H1 (cell line): ENCODE data around the gene SMAD1. TPM values are rescaled to one million over a fixed set of nuclear protein-coding genes. Genes with fewer than 3 reads are reported as not detected.

ENCODE experiments used
- CTCF ChIA-PET: fragments of 300-600 bp; sonication (Branson Sonifier 250); formaldehyde crosslinking; loops from one replicate; lab custom pipeline; 2021; ENCODE audit not compliant: partially characterized antibody; lab: Charles Lee
- POLR2A ChIA-PET: fragments of 300-600 bp; sonication (Branson Sonifier 250); formaldehyde crosslinking; loops from one replicate; lab custom pipeline; 2021; ENCODE audit warnings: inconsistent platforms; ENCODE audit not compliant: partially characterized antibody; lab: Charles Lee
- DNase-seq, 2 experiments: peaks; one replicate each; pipeline versions ENCODE4 v3.0.0 to v3.0.0-alpha.2; 2010 to 2022; ENCODE audit warnings: low spot score in 2 of 2, low read depth in 1 of 2, mixed read lengths in 1 of 2
- FAIRE-seq: peaks from 2 replicates; lab custom pipeline; 2011; peaks lifted over from hg19 to GRCh38; lab: Jason Lieb, UNC
- H2AFZ ChIP-seq: 2 replicates; pipeline ENCODE4 v1.8.1; 2012; ENCODE audit warnings: low read length, inconsistent platforms
- H2AK5ac ChIP-seq: 2 replicates; pipeline ENCODE4 v1.6.1; 2013; ENCODE audit warnings: low read depth, low read length
- H2BK120ac ChIP-seq: replicated peaks from 2 replicates; pipeline ENCODE3; 2013; ENCODE audit warnings: low read depth, low read length, inconsistent platforms
- H2BK12ac ChIP-seq: 2 replicates; pipeline ENCODE4 v1.6.1; 2013; ENCODE audit warnings: low read depth, low read length
- H2BK15ac ChIP-seq: 2 replicates; pipeline ENCODE4 v1.6.1; 2013; ENCODE audit warnings: low read length
- H2BK20ac ChIP-seq: 2 replicates; pipeline ENCODE4 v1.6.1; 2013; ENCODE audit warnings: low read length
- H2BK5ac ChIP-seq: 2 replicates; pipeline ENCODE4 v1.6.1; 2013; ENCODE audit warnings: low read depth, low read length
- H3K14ac ChIP-seq: 2 replicates; pipeline ENCODE4 v1.6.1; 2013; ENCODE audit warnings: inconsistent platforms; ENCODE audit not compliant: insufficient read length
- H3K18ac ChIP-seq: 2 replicates; pipeline ENCODE4 v1.6.1; 2013; ENCODE audit warnings: low read length; ENCODE audit errors: extremely low read depth
- H3K23ac ChIP-seq: 2 replicates; pipeline ENCODE4 v1.6.1; 2013; ENCODE audit warnings: inconsistent platforms; ENCODE audit not compliant: insufficient read length
- H3K23me2 ChIP-seq: 2 replicates; pipeline ENCODE4 v1.6.1; 2013; ENCODE audit warnings: low read depth, low read length
- H3K27ac ChIP-seq: 2 replicates; pipeline ENCODE4 v1.6.1; 2011; ENCODE audit warnings: low read depth, low read length, inconsistent platforms
- H3K27me3 ChIP-seq, 4 experiments: replicated peaks in 1 of 4; 1 replicate in 1 of 4; 2 replicates in 3 of 4; pipeline versions ENCODE4 v1.6.1 to v1.8.1; 2011 to 2013; ENCODE audit warnings: low read length in 3 of 4, mild to moderate bottlenecking in 3 of 4, inconsistent platforms in 2 of 4, mixed read lengths in 2 of 4, moderate library complexity in 1 of 4; ENCODE audit not compliant: control insufficient read depth in 3 of 4, insufficient read depth in 3 of 4; ENCODE audit errors: extremely low read depth in 1 of 4
- H3K36me3 ChIP-seq, 4 experiments: 2 replicates each; pipeline versions ENCODE4 v1.6.1 to v1.8.1; 2011 to 2013; ENCODE audit warnings: mild to moderate bottlenecking in 4 of 4, low read length in 3 of 4, moderate library complexity in 2 of 4, control low read depth in 1 of 4, inconsistent platforms in 1 of 4; ENCODE audit not compliant: insufficient read depth in 4 of 4, control insufficient read depth in 2 of 4
- H3K4ac ChIP-seq: replicated peaks from 2 replicates; pipeline ENCODE3; 2013; ENCODE audit warnings: low read length, low read depth, mixed read lengths, inconsistent platforms; ENCODE audit not compliant: insufficient read length
- H3K4me1 ChIP-seq, 4 experiments: replicated peaks in 1 of 4; 1 replicate in 1 of 4; 2 replicates in 3 of 4; pipeline versions ENCODE4 v1.6.1 to v1.8.1; 2011 to 2013; ENCODE audit warnings: low read length in 3 of 4, inconsistent platforms in 2 of 4, mixed read lengths in 1 of 4; ENCODE audit not compliant: insufficient read depth in 4 of 4, control insufficient read depth in 3 of 4
- H3K4me2 ChIP-seq, 2 experiments: 2 replicates each; pipeline versions ENCODE4 v1.6.1 to v1.8.1; 2011 to 2013; ENCODE audit warnings: low read depth in 2 of 2, low read length in 2 of 2, control low read depth in 1 of 2, inconsistent platforms in 1 of 2, mild to moderate bottlenecking in 1 of 2; ENCODE audit not compliant: insufficient read depth in 1 of 2
- H3K4me3 ChIP-seq, 4 experiments: fragments of 200-600, 300-600 bp in 1 of 4; sonication (generic), shearing (Covaris generic), sonication (Bioruptor Twin) in 1 of 4; 2 replicates each; pipeline versions ENCODE4 v1.5.1 to v1.8.1; 2011 to 2016; ENCODE audit warnings: low read length in 4 of 4, low read depth in 3 of 4, control low read depth in 2 of 4, inconsistent platforms in 2 of 4, mild to moderate bottlenecking in 2 of 4, mixed read lengths in 1 of 4, moderate library complexity in 1 of 4; ENCODE audit not compliant: insufficient read depth in 2 of 4; ENCODE audit errors: extremely low read depth in 1 of 4
- H3K56ac ChIP-seq: replicated peaks from 2 replicates; pipeline ENCODE3; 2013; ENCODE audit warnings: low read depth, mild to moderate bottlenecking, mixed read lengths, low read length, inconsistent platforms; ENCODE audit not compliant: insufficient read length
- H3K79me1 ChIP-seq: 2 replicates; pipeline ENCODE4 v1.6.1; 2013; ENCODE audit warnings: low read depth, low read length, control low read depth
- H3K79me2 ChIP-seq, 2 experiments: 2 replicates each; pipeline versions ENCODE4 v1.6.1 to v1.8.1; 2012 to 2013; ENCODE audit warnings: low read length in 2 of 2, mild to moderate bottlenecking in 2 of 2, inconsistent platforms in 1 of 2; ENCODE audit not compliant: insufficient read depth in 2 of 2, control insufficient read depth in 1 of 2
- H3K9ac ChIP-seq, 4 experiments: replicated peaks in 1 of 4; 1 replicate in 1 of 4; 2 replicates in 3 of 4; pipeline versions ENCODE4 v1.6.1 to v1.8.1; 2011 to 2013; ENCODE audit warnings: low read depth in 3 of 4, low read length in 3 of 4, control low read depth in 2 of 4, mild to moderate bottlenecking in 2 of 4, moderate library complexity in 2 of 4, inconsistent platforms in 1 of 4; ENCODE audit errors: extremely low read depth in 1 of 4
- H3K9me3 ChIP-seq, 2 experiments: 2 replicates each; pipeline versions ENCODE4 v1.6.1 to v1.8.1; 2012 to 2013; ENCODE audit warnings: mild to moderate bottlenecking in 2 of 2, moderate library complexity in 2 of 2, control low read depth in 1 of 2, inconsistent platforms in 1 of 2, low read depth in 1 of 2, low read length in 1 of 2, mixed read lengths in 1 of 2; ENCODE audit not compliant: insufficient read depth in 2 of 2
- H4K20me1 ChIP-seq, 2 experiments: replicated peaks in 1 of 2; 2 replicates each; pipeline versions ENCODE3 to v1.8.1; 2011 to 2013; ENCODE audit warnings: inconsistent platforms in 2 of 2, low read length in 2 of 2, mild to moderate bottlenecking in 1 of 2; ENCODE audit not compliant: insufficient read depth in 2 of 2, control insufficient read depth in 1 of 2
- H4K5ac ChIP-seq: 2 replicates; pipeline ENCODE4 v1.6.1; 2013; ENCODE audit warnings: low read length, low read depth, mixed read lengths, inconsistent platforms; ENCODE audit not compliant: insufficient read length
- H4K8ac ChIP-seq: 2 replicates; pipeline ENCODE4 v1.8.0; 2013; ENCODE audit warnings: mild to moderate bottlenecking, moderate library complexity, low read length, inconsistent platforms; ENCODE audit not compliant: insufficient read depth; ENCODE audit errors: extremely low read depth
- H4K91ac ChIP-seq: replicated peaks from 2 replicates; pipeline ENCODE3; 2013; ENCODE audit warnings: low read length, mixed read lengths, inconsistent platforms; ENCODE audit not compliant: insufficient read length
- EP300 ChIP-seq, 2 experiments: IDR thresholded peaks; 1 replicate in 1 of 2; 2 replicates in 1 of 2; pipeline ENCODE4 v1.6.1; 2011 to 2012; ENCODE audit warnings: low read depth in 2 of 2, low read length in 2 of 2, mild to moderate bottlenecking in 2 of 2, borderline replicate concordance in 1 of 2, inconsistent platforms in 1 of 2, moderate library complexity in 1 of 2
- GTF2F1 ChIP-seq: IDR thresholded peaks from 2 replicates; pipeline ENCODE4 v1.6.1; 2012; ENCODE audit warnings: low read depth, low read length, improper control_type of control experiment, borderline replicate concordance
- JUND ChIP-seq: IDR thresholded peaks from 2 replicates; pipeline ENCODE4 v1.6.1; 2011; ENCODE audit warnings: mild to moderate bottlenecking, improper control_type of control experiment, low read length
- KDM4A ChIP-seq: IDR thresholded peaks from one replicate; pipeline ENCODE4 v1.7.1; 2012; ENCODE audit warnings: low read depth, mild to moderate bottlenecking, moderate library complexity, low read length, inconsistent platforms; ENCODE audit not compliant: severe bottlenecking
- NRF1 ChIP-seq: IDR thresholded peaks from 2 replicates; pipeline ENCODE4 v1.6.1; 2011; ENCODE audit warnings: mild to moderate bottlenecking, low read depth, low read length, improper control_type of control experiment
- PHF8 ChIP-seq: fragments of 200-600 bp; sonication (generic); conservative IDR thresholded peaks from 2 replicates; pipeline ENCODE4 v1.7.1; 2012; ENCODE audit warnings: low read depth, mild to moderate bottlenecking, inconsistent platforms, low read length, moderate library complexity
- RFX5 ChIP-seq: IDR thresholded peaks from 2 replicates; pipeline ENCODE4 v1.6.1; 2011; ENCODE audit warnings: low read depth, low read length, improper control_type of control experiment, borderline replicate concordance
- SIRT6 ChIP-seq: IDR thresholded peaks from one replicate; pipeline ENCODE4 v1.7.1; 2012; ENCODE audit warnings: low read length, inconsistent platforms
- TAF1 ChIP-seq: IDR thresholded peaks from 2 replicates; pipeline ENCODE4 v1.6.1; 2011; ENCODE audit warnings: mild to moderate bottlenecking, low read depth, low read length
- TCF12 ChIP-seq: IDR thresholded peaks from 2 replicates; pipeline ENCODE4 v1.6.1; 2011; ENCODE audit warnings: low read depth, mild to moderate bottlenecking, low read length
- TEAD4 ChIP-seq: IDR thresholded peaks from 2 replicates; pipeline ENCODE4 v1.6.1; 2012; ENCODE audit warnings: low read depth, low read length, inconsistent platforms, mixed read lengths
- WGBS, 2 experiments: shearing (Covaris generic) in 1 of 2; methylation state at CpG; one replicate each; pipeline versions ENCODE4 v1.1.6 to v1.1.7; 2013 to 2015; ENCODE audit warnings: low lambda C conversion rate in 2 of 2, mixed read lengths in 2 of 2, inconsistent platforms in 1 of 2, low coverage in 1 of 2, missing lambda C conversion rate in 1 of 2; ENCODE audit not compliant: insufficient replicate concordance in 2 of 2, insufficient coverage in 1 of 2, insufficient read length in 1 of 2; ENCODE audit errors: extremely low coverage in 1 of 2, missing lambda C conversion rate in 1 of 2; 5-methylcytosine and 5-hydroxymethylcytosine counted together
- polyA plus RNA-seq, 7 experiments: library from polyadenylated mRNA; depleted of rRNA in 3 of 7; stranded (reverse) in 5 of 7; unstranded in 2 of 7; fragments of >200 nt in 5 of 7; fragments of 200-250 nt in 2 of 7; gene quantifications; 1 replicate in 5 of 7; 2 replicates in 1 of 7; 4 replicates in 1 of 7; pipeline versions ENCODE4 v1.2.1 to v1.2.3, GENCODE V29; 2011 to 2013; ENCODE audit warnings: missing spikeins in 2 of 7, mixed read lengths in 2 of 7
- total RNA-seq: library from RNA; stranded (reverse); fragmentation: NEBNext Ultra II Directional; extraction: Animal tissue kit (Norgen Biotek cat#: 25700); gene quantifications from 2 replicates; pipeline ENCODE4 v1.2.1, GENCODE V29; 2021
- TF ChIP-seq, protein P1 (sequence below): IDR thresholded peaks from 2 replicates; pipeline ENCODE4 v1.6.1; 2011; ENCODE audit warnings: low read depth, mild to moderate bottlenecking, low read length; ENCODE audit not compliant: insufficient read depth

Gene SMAD1
- total and polyA plus RNA-seq, 2 of the 8 experiments (the other 6 are each of a cell fraction or from before 2014, with no cell fraction given): 22.6 to 25.3 TPM

- Histone ChIP-seq H3K23me2 (no peaks in the 10 kb centered on the region), H4K5ac (no peak overlapping the region), H3K4me1 (0 out of 7 replicates have a peak, but pooled peaks cover 0 to 3% (median 0%) of the 10 kb centered on the region in 4 experiments), H3K56ac (no peak overlapping the region), H3K23ac (no peak overlapping the region), H3K4ac (no peak overlapping the region), H2BK120ac (no peak overlapping the region), H2BK20ac (no peak overlapping the region), H2AK5ac (no peak overlapping the region), H4K91ac (no peak overlapping the region), H3K79me2 (no peaks in the 10 kb centered on the region), H3K79me1 (no peaks in the 10 kb centered on the region), H3K9me3 (peaks cover 3 to 5% of the 10 kb centered on the region in 2 experiments; a peak in 1 of 4 replicates), H3K9ac (no peak overlapping the region), H4K20me1 (no peaks in the 10 kb centered on the region), H2BK15ac (no peak overlapping the region), H3K27ac (no peak overlapping the region), H2BK12ac (no peak overlapping the region), H3K14ac (no peak overlapping the region), H3K36me3 (no peaks in the 10 kb centered on the region), H3K4me2 (no peak overlapping the region), H3K18ac (no peak overlapping the region), H4K8ac (no peak overlapping the region), H3K27me3 (no peaks in the 10 kb centered on the region; a peak in 1 of 7 replicates), H2BK5ac (no peak overlapping the region), H2AFZ (no peak overlapping the region), H3K4me3 (no peak overlapping the region)
- no peak for TF ChIP-seq GTF2F1
- no peak for TF ChIP-seq TAF1
- TF ChIP-seq KDM4A: no peak
- no peak for TF ChIP-seq SIRT6
- TF ChIP-seq EP300 (IDR thresholded peaks at IDR 0.05; ENCODE audit: borderline replicate concordance in 1 of 2, low read depth in 2 of 2, low read length in 2 of 2): no peak
- TF ChIP-seq RFX5: no peak
- TF ChIP-seq TCF12: no peak
- TF ChIP-seq TEAD4: no peak
- TF ChIP-seq, protein P1, sequence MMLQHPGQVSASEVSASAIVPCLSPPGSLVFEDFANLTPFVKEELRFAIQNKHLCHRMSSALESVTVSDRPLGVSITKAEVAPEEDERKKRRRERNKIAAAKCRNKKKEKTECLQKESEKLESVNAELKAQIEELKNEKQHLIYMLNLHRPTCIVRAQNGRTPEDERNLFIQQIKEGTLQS: no peak
- TF ChIP-seq PHF8: no peak
- no peak for TF ChIP-seq NRF1
- TF ChIP-seq JUND: no peak
- no peak for DNase-seq
- 78% methylated on average over 1 of the region's 1 CpG; no CpG with 5 or more reads in 1 of the 2 experiments for WGBS, 2 experiments
- ChIA-PET POLR2A (interaction anchor here (1.1 kb wide), 1 partner anchor 387 kb away, joined by 3 read pairs; no protein-coding TSS in a partner anchor), CTCF (interaction anchor here (0.8 to 1.8 kb wide), 6 partner anchors 8 to 349 kb away, joined by 3 to 6 read pairs (median 3); no protein-coding TSS in a partner anchor)
- no peak for FAIRE-seq
Measured at GRCh38 chr4:145565328-145565727, 83.7 kb downstream of the SMAD1 start.
